Bronchus fibroblast of lung (primary cell): Measurements from ENCODE around the gene RNASE9. TPM values are rescaled to one million over a fixed set of nuclear protein-coding genes. Genes with fewer than 3 reads are reported as not detected.

Experiments
- total RNA-seq: library from RNA; depleted of rRNA; stranded (reverse); fragments of >200 nt; gene quantifications from 2 replicates; pipeline ENCODE4 v1.2.3, GENCODE V29; 2015

RNASE9 gene
- total RNA-seq = not detected in 2 replicates

DNA sequence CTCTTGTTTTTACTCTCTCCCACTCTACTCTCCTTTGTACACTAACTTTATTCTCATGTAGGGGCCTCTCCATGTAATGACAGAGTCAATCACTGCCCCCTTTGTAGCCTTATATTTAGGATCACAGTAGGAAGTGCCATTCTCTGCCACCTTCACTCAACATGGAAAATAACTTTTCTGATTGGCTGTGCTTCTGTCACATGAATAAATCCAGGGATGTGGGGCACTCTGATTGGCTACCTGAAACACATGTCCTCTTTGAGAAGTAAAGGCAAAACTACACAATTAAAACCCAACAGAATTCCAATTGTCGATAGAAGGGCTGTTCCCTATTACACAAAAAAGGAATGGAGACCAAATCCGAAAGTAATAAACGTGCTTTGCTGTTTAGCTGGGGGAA lies at the start of gene RNASE9:
RNASE9 (minus strand) TSS at position 87 of the 400 bp plus-strand sequence.

GRCh38 chr14:20591235-20591634 lies 30.4 kb upstream of the RNASE9 start, which contains the start of gene RNASE12:
Gene RNASE12, minus strand, starts transcription at chr14:20591376. Its CDS starts 653 bp downstream, at chr14:20590723.

DNA sequence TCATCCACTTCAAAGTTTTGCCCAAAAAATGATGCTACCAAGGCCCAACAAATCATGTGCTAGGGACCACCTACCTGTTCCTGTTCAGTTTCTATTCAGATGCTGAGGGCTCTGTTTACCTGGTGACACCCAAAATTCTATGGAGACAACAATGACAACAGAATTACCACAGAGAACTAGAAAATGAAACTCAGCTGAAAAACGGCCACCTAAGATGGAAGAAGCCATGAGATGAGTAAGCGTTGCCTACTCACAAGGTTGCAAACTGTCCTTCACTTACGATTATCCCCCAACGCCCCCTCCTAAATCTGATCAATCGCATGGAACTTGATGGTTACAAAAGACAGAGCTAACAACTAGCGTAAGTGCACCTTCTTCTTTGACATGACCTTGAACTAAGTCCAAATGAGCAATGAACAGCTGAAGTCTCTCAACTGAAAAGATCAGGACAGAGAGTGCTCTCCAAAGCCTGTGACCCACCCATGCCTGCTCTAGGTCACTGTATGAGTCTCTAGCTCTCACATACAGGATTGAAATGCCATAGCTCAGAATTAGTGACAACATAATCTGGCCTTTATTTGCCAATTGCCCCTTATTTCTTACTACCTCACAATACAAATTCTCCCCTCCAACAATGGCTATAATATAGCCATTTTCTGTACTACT lies 26.8 kb upstream of the RNASE9 start, which contains the start of gene RNASE11:
RNASE11 (minus strand) TSS at position 513 of the 666 bp plus-strand sequence.

Other genes with a start within 250 kb of the RNASE9 start
- gene CCNB1IP1, start 227.8 kb downstream of the RNASE9 start, total RNA-seq = 51.6 and 53.7 TPM in 2 replicates
- gene PARP2, start 217.4 kb downstream of the RNASE9 start, total RNA-seq = 18.0 and 18.8 TPM in 2 replicates
- gene TEP1, start 147.5 kb downstream of the RNASE9 start, total RNA-seq = 7.0 and 9.4 TPM in 2 replicates
- 0.30 and 0.50 TPM in 2 replicates for gene KLHL33, start 124.9 kb downstream of the RNASE9 start, total RNA-seq
- 62.5 and 70.6 TPM in 2 replicates for gene OSGEP, start 106.2 kb downstream of the RNASE9 start, total RNA-seq
- gene APEX1, start 105.8 kb downstream of the RNASE9 start, total RNA-seq = 278 and 299 TPM in 2 replicates
- gene PIP4P1, start 99.6 kb downstream of the RNASE9 start, total RNA-seq = 19.2 and 19.8 TPM in 2 replicates
- 51.7 and 54.6 TPM in 2 replicates for gene PNP, start 91.6 kb downstream of the RNASE9 start, total RNA-seq
- not detected in 2 replicates for gene RNASE10, start 55.5 kb downstream of the RNASE9 start, total RNA-seq
- not detected in 2 replicates for gene RNASE11, start 27.0 kb upstream of the RNASE9 start, total RNA-seq
- gene RNASE12, start 30.3 kb upstream of the RNASE9 start, total RNA-seq = not detected in 2 replicates
- gene OR6S1, start 80.6 kb upstream of the RNASE9 start, total RNA-seq = not detected in 2 replicates
- gene RNASE4, start 123.5 kb upstream of the RNASE9 start, total RNA-seq = 12.1 and 12.9 TPM in 2 replicates
- gene ANG, start 127.7 kb upstream of the RNASE9 start, total RNA-seq = 6.7 and 7.9 TPM in 2 replicates
- gene EDDM3A, start 184.8 kb upstream of the RNASE9 start, total RNA-seq = not detected in 2 replicates
- gene EDDM3B, start 207.4 kb upstream of the RNASE9 start, total RNA-seq = not detected in 2 replicates
- gene RNASE6, start 220.2 kb upstream of the RNASE9 start, total RNA-seq = not detected in 2 replicates
- gene RNASE1, start 241.8 kb upstream of the RNASE9 start, total RNA-seq = not detected in 2 replicates